ENCODE data around the gene UBQLNL.

The UBQLNL gene

DNA sequence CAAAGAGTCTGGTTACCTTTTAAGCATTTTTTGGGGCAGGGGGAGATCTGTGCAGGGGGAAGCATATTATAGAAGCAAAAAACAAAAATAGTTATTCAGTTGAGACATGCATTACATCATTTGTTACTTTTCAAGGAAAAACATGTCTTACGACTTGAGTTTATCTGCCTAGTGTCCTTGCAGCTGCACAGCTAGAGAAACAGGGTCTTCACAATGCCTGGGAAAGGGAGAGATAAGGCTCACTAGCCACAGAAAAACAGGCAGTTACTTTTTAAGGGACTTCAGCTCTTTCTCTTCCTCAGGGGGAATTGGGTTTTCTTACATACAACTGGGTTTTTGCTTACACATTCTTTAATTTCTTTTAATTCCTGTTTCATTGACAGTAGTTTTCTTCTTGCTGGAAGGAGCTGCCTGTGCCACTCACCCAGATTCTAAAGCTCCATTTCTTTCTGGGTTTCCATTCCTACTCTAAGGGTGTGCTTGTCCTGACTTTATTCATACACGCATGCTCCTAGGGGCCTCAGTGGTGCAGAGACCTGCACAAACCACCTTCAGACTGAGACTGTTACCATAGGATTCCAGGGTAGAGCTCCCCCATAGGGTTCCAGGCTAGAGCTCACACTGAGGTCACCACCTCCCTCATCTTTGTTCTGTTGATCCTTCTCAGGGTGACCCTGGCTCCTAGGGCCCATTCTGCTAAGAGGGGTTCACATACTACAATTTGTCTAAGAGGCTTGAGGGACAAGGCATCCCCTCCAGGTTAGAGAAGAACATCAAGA is 14.7 kb upstream of the UBQLNL start:
- TF ChIP-seq ZFP3 (tag by site-specific recombination; IDR thresholded peaks at IDR 0.05; ENCODE audit: low read depth) (no peak), ZNF112 (tag by site-specific recombination; IDR thresholded peaks at IDR 0.05) (no peak), ZNF214 (tag by site-specific recombination; IDR thresholded peaks at IDR 0.05; ENCODE audit: borderline replicate concordance) (no peak), ZNF157 (tag by site-specific recombination; IDR thresholded peaks at IDR 0.05) (no peak), ZNF768 (tag by site-specific recombination; IDR thresholded peaks at IDR 0.05) (no peak), ZNF629 (tag by site-specific recombination; IDR thresholded peaks at IDR 0.05) (no peak), HOXA7 (CRISPR knock-in tag; IDR thresholded peaks at IDR 0.05; ENCODE audit: borderline replicate concordance) (no peak), ZNF398 (tag by site-specific recombination; IDR thresholded peaks at IDR 0.05) (no peak)
- H3K27ac ChIP-seq (ENCODE audit: extremely low read depth, low read depth, low read length): no peak overlapping the region
- ChIA-PET POLR2A (no interaction called here), CTCF (no interaction called here)
- H3K9me3 ChIP-seq (ENCODE audit: control insufficient read depth, insufficient read depth, low read depth, low read length): no peaks in the 10 kb centered on the region
- no peaks in the 10 kb centered on the region for H3K4me1 ChIP-seq (ENCODE audit: control insufficient read depth, insufficient read depth, low read length)
- no peak overlapping the region for H3K4me3 ChIP-seq (ENCODE audit: low read depth, low read length)
- H3K36me3 ChIP-seq (ENCODE audit: control insufficient read depth in 2 of 2, insufficient read depth in 1 of 2, low read length in 2 of 2): no peaks in the 10 kb centered on the region

GRCh38 chr11:5528495-5528894 is 12.0 kb upstream of the UBQLNL start:
- H3K27ac ChIP-seq (ENCODE audit: extremely low read depth, low read depth, low read length): no peak overlapping the region
- CTCF ChIA-PET: no interaction called here
- H3K4me1 ChIP-seq (ENCODE audit: control insufficient read depth, insufficient read depth, low read length): no peaks in the 10 kb centered on the region
- no peaks in the 10 kb centered on the region for H3K36me3 ChIP-seq (ENCODE audit: control insufficient read depth in 2 of 2, insufficient read depth in 1 of 2, low read length in 2 of 2)
- no peak overlapping the region for H3K4me3 ChIP-seq (ENCODE audit: low read depth, low read length)
- POLR2A ChIA-PET: no interaction called here
- no peaks in the 10 kb centered on the region for H3K9me3 ChIP-seq (ENCODE audit: control insufficient read depth, insufficient read depth, low read depth, low read length)
- TF ChIP-seq ZNF121 (tag by site-specific recombination; IDR thresholded peaks at IDR 0.05): no peak
- no peak for TF ChIP-seq TCF7L2 (IDR thresholded peaks at IDR 0.05; ENCODE audit: borderline replicate concordance, low read depth, low read length)
- TF ChIP-seq MEIS1 (CRISPR knock-in tag; IDR thresholded peaks at IDR 0.05; ENCODE audit: borderline replicate concordance): no peak
- TF ChIP-seq ZNF426 (tag by site-specific recombination; IDR thresholded peaks at IDR 0.05): no peak
- no peak for TF ChIP-seq ZNF629 (tag by site-specific recombination; IDR thresholded peaks at IDR 0.05)
- TF ChIP-seq, protein P1, sequence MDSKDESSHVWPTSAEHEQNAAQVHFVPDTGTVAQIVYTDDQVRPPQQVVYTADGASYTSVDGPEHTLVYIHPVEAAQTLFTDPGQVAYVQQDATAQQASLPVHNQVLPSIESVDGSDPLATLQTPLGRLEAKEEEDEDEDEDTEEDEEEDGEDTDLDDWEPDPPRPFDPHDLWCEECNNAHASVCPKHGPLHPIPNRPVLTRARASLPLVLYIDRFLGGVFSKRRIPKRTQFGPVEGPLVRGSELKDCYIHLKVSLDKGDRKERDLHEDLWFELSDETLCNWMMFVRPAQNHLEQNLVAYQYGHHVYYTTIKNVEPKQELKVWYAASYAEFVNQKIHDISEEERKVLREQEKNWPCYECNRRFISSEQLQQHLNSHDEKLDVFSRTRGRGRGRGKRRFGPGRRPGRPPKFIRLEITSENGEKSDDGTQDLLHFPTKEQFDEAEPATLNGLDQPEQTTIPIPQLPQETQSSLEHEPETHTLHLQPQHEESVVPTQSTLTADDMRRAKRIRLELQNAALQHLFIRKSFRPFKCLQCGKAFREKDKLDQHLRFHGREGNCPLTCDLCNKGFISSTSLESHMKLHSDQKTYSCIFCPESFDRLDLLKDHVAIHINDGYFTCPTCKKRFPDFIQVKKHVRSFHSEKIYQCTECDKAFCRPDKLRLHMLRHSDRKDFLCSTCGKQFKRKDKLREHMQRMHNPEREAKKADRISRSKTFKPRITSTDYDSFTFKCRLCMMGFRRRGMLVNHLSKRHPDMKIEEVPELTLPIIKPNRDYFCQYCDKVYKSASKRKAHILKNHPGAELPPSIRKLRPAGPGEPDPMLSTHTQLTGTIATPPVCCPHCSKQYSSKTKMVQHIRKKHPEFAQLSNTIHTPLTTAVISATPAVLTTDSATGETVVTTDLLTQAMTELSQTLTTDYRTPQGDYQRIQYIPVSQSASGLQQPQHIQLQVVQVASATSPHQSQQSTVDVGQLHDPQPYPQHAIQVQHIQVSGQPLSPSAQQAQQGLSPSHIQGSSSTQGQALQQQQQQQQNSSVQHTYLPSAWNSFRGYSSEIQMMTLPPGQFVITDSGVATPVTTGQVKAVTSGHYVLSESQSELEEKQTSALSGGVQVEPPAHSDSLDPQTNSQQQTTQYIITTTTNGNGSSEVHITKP (tag by site-specific recombination; IDR thresholded peaks at IDR 0.05): no peak
- TF ChIP-seq ZNF19 (tag by site-specific recombination; IDR thresholded peaks at IDR 0.05; ENCODE audit: low read depth): no peak
- TF ChIP-seq, protein P2, sequence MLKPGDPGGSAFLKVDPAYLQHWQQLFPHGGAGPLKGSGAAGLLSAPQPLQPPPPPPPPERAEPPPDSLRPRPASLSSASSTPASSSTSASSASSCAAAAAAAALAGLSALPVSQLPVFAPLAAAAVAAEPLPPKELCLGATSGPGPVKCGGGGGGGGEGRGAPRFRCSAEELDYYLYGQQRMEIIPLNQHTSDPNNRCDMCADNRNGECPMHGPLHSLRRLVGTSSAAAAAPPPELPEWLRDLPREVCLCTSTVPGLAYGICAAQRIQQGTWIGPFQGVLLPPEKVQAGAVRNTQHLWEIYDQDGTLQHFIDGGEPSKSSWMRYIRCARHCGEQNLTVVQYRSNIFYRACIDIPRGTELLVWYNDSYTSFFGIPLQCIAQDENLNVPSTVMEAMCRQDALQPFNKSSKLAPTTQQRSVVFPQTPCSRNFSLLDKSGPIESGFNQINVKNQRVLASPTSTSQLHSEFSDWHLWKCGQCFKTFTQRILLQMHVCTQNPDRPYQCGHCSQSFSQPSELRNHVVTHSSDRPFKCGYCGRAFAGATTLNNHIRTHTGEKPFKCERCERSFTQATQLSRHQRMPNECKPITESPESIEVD (tag by site-specific recombination; IDR thresholded peaks at IDR 0.05): no peak
- no peak for TF ChIP-seq ZNF549 (tag by site-specific recombination; IDR thresholded peaks at IDR 0.05)
- TF ChIP-seq, protein P3, sequence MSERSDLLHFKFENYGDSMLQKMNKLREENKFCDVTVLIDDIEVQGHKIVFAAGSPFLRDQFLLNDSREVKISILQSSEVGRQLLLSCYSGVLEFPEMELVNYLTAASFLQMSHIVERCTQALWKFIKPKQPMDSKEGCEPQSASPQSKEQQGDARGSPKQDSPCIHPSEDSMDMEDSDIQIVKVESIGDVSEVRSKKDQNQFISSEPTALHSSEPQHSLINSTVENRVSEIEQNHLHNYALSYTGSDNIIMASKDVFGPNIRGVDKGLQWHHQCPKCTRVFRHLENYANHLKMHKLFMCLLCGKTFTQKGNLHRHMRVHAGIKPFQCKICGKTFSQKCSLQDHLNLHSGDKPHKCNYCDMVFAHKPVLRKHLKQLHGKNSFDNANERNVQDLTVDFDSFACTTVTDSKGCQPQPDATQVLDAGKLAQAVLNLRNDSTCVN (tag by site-specific recombination; optimal IDR thresholded peaks at IDR 0.05): no peak
- no peak for TF ChIP-seq GFI1B (tag by site-specific recombination; IDR thresholded peaks at IDR 0.05)
- no peak for TF ChIP-seq ZNF133 (tag by site-specific recombination; IDR thresholded peaks at IDR 0.05)
- no peak for TF ChIP-seq ZNF501 (tag by site-specific recombination; IDR thresholded peaks at IDR 0.05)
- TF ChIP-seq, protein P4, sequence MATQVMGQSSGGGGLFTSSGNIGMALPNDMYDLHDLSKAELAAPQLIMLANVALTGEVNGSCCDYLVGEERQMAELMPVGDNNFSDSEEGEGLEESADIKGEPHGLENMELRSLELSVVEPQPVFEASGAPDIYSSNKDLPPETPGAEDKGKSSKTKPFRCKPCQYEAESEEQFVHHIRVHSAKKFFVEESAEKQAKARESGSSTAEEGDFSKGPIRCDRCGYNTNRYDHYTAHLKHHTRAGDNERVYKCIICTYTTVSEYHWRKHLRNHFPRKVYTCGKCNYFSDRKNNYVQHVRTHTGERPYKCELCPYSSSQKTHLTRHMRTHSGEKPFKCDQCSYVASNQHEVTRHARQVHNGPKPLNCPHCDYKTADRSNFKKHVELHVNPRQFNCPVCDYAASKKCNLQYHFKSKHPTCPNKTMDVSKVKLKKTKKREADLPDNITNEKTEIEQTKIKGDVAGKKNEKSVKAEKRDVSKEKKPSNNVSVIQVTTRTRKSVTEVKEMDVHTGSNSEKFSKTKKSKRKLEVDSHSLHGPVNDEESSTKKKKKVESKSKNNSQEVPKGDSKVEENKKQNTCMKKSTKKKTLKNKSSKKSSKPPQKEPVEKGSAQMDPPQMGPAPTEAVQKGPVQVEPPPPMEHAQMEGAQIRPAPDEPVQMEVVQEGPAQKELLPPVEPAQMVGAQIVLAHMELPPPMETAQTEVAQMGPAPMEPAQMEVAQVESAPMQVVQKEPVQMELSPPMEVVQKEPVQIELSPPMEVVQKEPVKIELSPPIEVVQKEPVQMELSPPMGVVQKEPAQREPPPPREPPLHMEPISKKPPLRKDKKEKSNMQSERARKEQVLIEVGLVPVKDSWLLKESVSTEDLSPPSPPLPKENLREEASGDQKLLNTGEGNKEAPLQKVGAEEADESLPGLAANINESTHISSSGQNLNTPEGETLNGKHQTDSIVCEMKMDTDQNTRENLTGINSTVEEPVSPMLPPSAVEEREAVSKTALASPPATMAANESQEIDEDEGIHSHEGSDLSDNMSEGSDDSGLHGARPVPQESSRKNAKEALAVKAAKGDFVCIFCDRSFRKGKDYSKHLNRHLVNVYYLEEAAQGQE (tag by site-specific recombination; IDR thresholded peaks at IDR 0.05): no peak
- no peak for TF ChIP-seq ZNF555 (tag by site-specific recombination; conservative IDR thresholded peaks at IDR 0.05)
- TF ChIP-seq ZNF184 (tag by site-specific recombination; IDR thresholded peaks at IDR 0.05): no peak

Data from HEK293 (cell line).